ENCODE measurements around the gene C20orf144.

- TF ChIP-seq POLR2AphosphoS5 (IDR thresholded peaks at IDR 0.05) (no peak), POLR2A (IDR thresholded peaks at IDR 0.05) (no peak), EP300 (IDR thresholded peaks at IDR 0.05) (no peak)
Measured at GRCh38 chr20:33664762-33665144, 2.6 kb downstream of the C20orf144 start.
